ENCODE data around the gene DAO. TPM values are rescaled to one million over a fixed set of nuclear protein-coding genes. Genes with fewer than 3 reads are reported as not detected.
"Not testable (repeated sequence)": the region's sequence is repeated elsewhere in the genome, so short reads cannot be mapped to it uniquely, and the experiment has no call there.

Gene DAO
- total RNA-seq, 1 donor from 2014 or later, result not detected

GRCh38 chr12:108850854-108851573 is 28.9 kb upstream of the DAO start:
- no peak for ATAC-seq

- ATAC-seq, result no peak
Measured at GRCh38 chr12:108852674-108853309, 27.1 kb upstream of the DAO start.

GRCh38 chr12:108853426-108853825 is 26.5 kb upstream of the DAO start:
- no peak for ATAC-seq

GRCh38 chr12:108853981-108854446 is 25.9 kb upstream of the DAO start:
- no peak for ATAC-seq

GRCh38 chr12:108854451-108855283 is 25.2 kb upstream of the DAO start:
- ATAC-seq, result peak; percentile 24

- no peak for ATAC-seq
Measured at GRCh38 chr12:108855284-108856169, 24.4 kb upstream of the DAO start.

GRCh38 chr12:108856170-108856427 is 23.8 kb upstream of the DAO start:
- ATAC-seq, result no peak

GRCh38 chr12:108856428-108857157 is 23.3 kb upstream of the DAO start:
- peak; percentile 73 for ATAC-seq

GRCh38 chr12:108857158-108857407 is 22.8 kb upstream of the DAO start:
- ATAC-seq, result peak; percentile 14

- ATAC-seq, result no peak
Measured at GRCh38 chr12:108858311-108859074, 21.4 kb upstream of the DAO start.

- not testable (repeated sequence) for ATAC-seq
Measured at GRCh38 chr12:108859141-108859922, 20.6 kb upstream of the DAO start.

- ATAC-seq, result no peak
Measured at GRCh38 chr12:108859923-108860291, 20.0 kb upstream of the DAO start.

- no peak for ATAC-seq
Measured at GRCh38 chr12:108860443-108860842, 19.4 kb upstream of the DAO start.

GRCh38 chr12:108861878-108862587 is 17.9 kb upstream of the DAO start:
- ATAC-seq, result no peak

GRCh38 chr12:108862588-108862959 is 17.3 kb upstream of the DAO start:
- ATAC-seq, result no peak

- ATAC-seq, result no peak
Measured at GRCh38 chr12:108865169-108865568, 14.7 kb upstream of the DAO start.

- peak; percentile 41 for ATAC-seq
Measured at GRCh38 chr12:108866083-108866482, 13.8 kb upstream of the DAO start.

GRCh38 chr12:108868781-108869180 is 11.1 kb upstream of the DAO start:
- ATAC-seq, result no peak

- no peak for ATAC-seq
Measured at GRCh38 chr12:108875280-108875679, 4.6 kb upstream of the DAO start.

All from esophagus mucosa (tissue), 1 donor.